ENCODE data around the gene ADISSP. TPM values are rescaled to one million over a fixed set of nuclear protein-coding genes. Genes with fewer than 3 reads are reported as not detected.

The ADISSP gene
- total RNA-seq, 1 donor from 2014 or later, result 24.9 TPM

GRCh38 chr20:3739926-3740451, 27.6 kb downstream of the ADISSP start:
- Mint-ChIP-seq H3K4me3 (no peak overlapping the region), H3K27ac (no peak overlapping the region), H3K4me1 (peaks cover 10% of the 10 kb centered on the region), H3K27me3 (ENCODE audit: low read depth) (peaks cover 17% of the 10 kb centered on the region), H3K9me3 (no peaks in the 10 kb centered on the region), H3K36me3 (peaks cover 9% of the 10 kb centered on the region)
- TF ChIP-seq, protein P1, sequence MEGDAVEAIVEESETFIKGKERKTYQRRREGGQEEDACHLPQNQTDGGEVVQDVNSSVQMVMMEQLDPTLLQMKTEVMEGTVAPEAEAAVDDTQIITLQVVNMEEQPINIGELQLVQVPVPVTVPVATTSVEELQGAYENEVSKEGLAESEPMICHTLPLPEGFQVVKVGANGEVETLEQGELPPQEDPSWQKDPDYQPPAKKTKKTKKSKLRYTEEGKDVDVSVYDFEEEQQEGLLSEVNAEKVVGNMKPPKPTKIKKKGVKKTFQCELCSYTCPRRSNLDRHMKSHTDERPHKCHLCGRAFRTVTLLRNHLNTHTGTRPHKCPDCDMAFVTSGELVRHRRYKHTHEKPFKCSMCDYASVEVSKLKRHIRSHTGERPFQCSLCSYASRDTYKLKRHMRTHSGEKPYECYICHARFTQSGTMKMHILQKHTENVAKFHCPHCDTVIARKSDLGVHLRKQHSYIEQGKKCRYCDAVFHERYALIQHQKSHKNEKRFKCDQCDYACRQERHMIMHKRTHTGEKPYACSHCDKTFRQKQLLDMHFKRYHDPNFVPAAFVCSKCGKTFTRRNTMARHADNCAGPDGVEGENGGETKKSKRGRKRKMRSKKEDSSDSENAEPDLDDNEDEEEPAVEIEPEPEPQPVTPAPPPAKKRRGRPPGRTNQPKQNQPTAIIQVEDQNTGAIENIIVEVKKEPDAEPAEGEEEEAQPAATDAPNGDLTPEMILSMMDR (IDR thresholded peaks at IDR 0.05; ENCODE audit: unreplicated experiment), result no peak
- no peak for DNase-seq (ENCODE audit: low spot score in 2 of 2, unreplicated experiment in 2 of 2)

DNA sequence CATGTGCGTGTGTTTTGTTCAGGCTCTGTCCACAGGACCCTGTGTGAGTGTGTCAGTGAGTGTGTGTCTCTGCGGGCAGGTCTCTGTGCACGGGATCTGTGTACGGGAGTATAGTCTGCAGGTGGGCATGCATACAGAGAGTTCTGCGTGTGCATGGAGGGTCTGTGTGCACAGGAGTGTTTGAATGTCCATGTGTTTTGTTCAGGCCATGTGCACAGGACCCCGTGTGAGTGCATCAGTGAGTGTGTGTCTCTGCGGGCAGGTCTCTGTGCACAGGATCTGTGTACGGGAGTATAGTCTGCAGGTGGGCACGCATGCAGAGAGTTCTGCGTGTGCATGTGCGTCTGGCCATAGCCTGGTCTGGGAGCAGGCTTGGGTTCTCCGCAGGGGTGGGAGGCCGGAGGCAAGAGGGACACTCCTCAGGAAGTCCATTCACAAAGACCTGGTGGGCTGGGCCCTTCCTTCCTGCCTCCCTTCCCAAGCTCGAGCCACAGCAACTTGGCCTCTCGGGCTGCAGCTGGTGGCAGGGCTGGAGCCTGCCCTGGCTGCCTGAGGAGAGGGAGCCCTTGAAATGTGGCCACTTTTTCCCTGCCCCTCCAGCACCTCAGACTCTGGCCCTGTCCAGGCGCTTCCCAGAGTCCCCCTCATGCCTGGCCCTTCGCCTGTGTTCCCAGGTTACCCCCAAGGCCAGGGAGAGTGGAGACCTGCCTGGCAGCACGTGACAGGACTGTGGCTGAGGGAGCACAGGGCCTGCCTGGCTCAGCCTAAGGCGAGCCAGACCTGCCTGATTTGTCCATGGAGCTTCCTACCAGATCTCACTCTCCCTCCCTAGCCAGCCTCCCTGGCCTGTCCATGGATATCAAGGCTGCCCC, 28.3 kb downstream of the ADISSP start:
- TF ChIP-seq, protein P1 (IDR thresholded peaks at IDR 0.05; ENCODE audit: unreplicated experiment), result no peak

DNA sequence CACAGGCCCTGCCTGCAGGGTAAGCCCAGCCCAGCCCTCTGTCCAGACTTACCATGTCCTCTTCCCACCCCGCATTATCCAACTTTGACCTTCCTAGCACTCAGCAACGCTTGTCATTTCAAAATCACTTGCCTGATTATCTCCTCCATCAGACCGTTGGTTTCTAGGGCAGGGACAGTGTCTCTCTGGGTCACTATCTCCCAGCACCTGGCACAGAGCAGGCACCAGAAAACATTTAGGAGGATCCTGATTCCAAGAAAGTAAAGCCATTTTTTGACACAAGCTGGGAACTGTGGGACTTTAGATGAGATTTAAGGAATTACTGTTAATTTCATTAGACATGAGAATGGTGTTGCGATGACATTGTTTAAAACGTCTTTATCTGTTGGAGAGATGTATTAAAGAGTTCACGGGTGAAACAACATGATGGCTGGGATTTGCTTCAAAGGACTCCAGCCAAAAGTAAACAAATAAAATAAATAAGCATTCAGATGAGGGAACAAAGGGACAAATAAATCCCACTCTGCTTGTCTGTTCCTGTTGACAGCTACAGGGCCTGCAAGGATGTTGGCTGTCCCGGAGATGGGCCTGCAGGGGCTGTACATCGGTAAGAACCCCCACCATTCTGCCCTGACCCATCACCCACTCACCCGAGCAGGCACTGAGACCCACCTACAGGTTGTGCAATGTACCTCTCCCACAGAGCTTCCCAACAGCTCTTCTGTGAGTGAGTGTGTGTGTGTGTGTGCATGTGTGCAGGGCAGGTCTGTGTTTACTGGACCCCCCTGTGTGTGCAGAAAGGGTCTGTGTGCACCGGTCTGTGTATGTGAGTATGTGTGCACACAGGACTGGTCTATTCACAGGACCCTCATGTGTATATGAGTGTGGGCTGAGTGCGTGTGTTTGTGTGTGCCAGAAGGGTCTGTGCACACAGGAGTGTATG, 29.2 kb downstream of the ADISSP start:
- Mint-ChIP-seq H3K4me1 (peaks cover 16% of the 10 kb centered on the region), H3K27ac (no peak overlapping the region), H3K4me3 (no peak overlapping the region), H3K9me3 (no peaks in the 10 kb centered on the region), H3K27me3 (ENCODE audit: low read depth) (peaks cover 4% of the 10 kb centered on the region), H3K36me3 (peaks cover under 1% of the 10 kb centered on the region)
- TF ChIP-seq, protein P1 (IDR thresholded peaks at IDR 0.05; ENCODE audit: unreplicated experiment), result no peak
- no peak for DNase-seq (ENCODE audit: low spot score in 2 of 2, unreplicated experiment in 2 of 2)

More for the DNA sequence above, 28.3 kb downstream of the ADISSP start:
- H3K27ac Mint-ChIP-seq, result no peak overlapping the region
- H3K36me3 Mint-ChIP-seq, result peaks cover 5% of the 10 kb centered on the region
- peaks cover 12% of the 10 kb centered on the region for H3K27me3 Mint-ChIP-seq (ENCODE audit: low read depth)
- H3K4me1 Mint-ChIP-seq, result peaks cover 14% of the 10 kb centered on the region
- DNase-seq (ENCODE audit: low spot score in 2 of 2, unreplicated experiment in 2 of 2), result no peak
- no peak overlapping the region for H3K4me3 Mint-ChIP-seq
- H3K9me3 Mint-ChIP-seq, result no peaks in the 10 kb centered on the region

GRCh38 chr20:3735768-3736167, 31.8 kb downstream of the ADISSP start:
- Mint-ChIP-seq H3K4me1 (peaks cover 31% of the 10 kb centered on the region), H3K27ac (no peak overlapping the region), H3K36me3 (no peaks in the 10 kb centered on the region), H3K27me3 (ENCODE audit: low read depth) (peaks cover 18% of the 10 kb centered on the region), H3K9me3 (no peaks in the 10 kb centered on the region), H3K4me3 (no peak overlapping the region)
- TF ChIP-seq, protein P1 (IDR thresholded peaks at IDR 0.05; ENCODE audit: unreplicated experiment), result no peak
- no peak for DNase-seq (ENCODE audit: low spot score in 2 of 2, unreplicated experiment in 2 of 2)

DNA sequence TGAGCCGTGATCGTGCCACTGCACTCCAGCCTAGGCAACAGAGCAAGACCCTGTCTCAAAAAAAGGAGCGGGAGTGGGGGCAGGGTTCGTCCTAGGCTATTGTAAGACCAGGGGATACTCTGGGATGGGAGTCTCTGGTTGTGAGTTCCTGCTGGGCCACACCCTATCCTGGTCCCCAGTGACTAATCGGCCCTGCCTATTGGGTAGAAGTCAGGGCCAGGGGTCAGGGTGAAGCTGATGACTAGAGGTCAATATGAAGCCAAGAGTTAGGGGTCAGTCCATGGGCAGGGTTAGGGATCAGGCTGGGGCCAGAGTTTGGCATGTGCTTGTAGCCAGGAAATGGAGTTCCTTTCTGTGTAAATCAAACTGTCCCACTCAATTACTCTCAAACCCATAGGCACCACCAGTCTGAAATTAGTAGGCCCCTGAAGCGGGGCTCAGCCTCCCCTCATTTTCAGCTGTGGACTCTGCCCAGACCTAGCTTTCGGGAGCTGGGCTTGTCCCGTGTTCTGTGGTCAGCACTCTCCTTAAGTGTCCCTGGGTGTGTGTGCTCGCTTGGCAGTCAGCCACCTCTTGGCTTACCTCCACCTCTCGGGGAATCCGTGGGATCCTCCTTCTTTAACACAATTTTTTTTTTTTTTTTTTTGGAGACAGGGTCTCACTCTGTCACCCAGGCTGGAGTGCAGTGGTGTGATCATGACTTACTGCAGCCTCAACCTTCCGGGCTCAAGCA, 33.3 kb downstream of the ADISSP start:
- no peak for DNase-seq (ENCODE audit: low spot score in 2 of 2, unreplicated experiment in 2 of 2)
- Mint-ChIP-seq H3K27me3 (ENCODE audit: low read depth) (peaks cover 27% of the 10 kb centered on the region), H3K9me3 (no peaks in the 10 kb centered on the region), H3K36me3 (no peaks in the 10 kb centered on the region), H3K4me1 (peaks cover 24% of the 10 kb centered on the region), H3K4me3 (peak overlapping the region; percentile 6), H3K27ac (no peak overlapping the region)
- TF ChIP-seq, protein P1 (IDR thresholded peaks at IDR 0.05; ENCODE audit: unreplicated experiment), result no peak
